Embryonic facial prominence (tissue), 1 donor: ENCODE measurements around the gene EFNA5.

Experiments
- DNase-seq: peaks from one replicate; pipeline ENCODE4 v3.0.0-alpha.2; 2016; ENCODE audit errors: extremely low spot score

Gene EFNA5

GRCh38 chr5:107603349-107603748 lies 67.4 kb downstream of the EFNA5 start:
- DNase-seq, result no peak

- no peak for DNase-seq
Measured at GRCh38 chr5:107602896-107603295, 67.8 kb downstream of the EFNA5 start.

- no peak for DNase-seq
Measured at GRCh38 chr5:107601076-107601475, 69.7 kb downstream of the EFNA5 start.

- DNase-seq, result no peak
Measured at GRCh38 chr5:107598958-107599357, 71.8 kb downstream of the EFNA5 start.

- no peak for DNase-seq
Measured at GRCh38 chr5:107597803-107598202, 72.9 kb downstream of the EFNA5 start.

GRCh38 chr5:107597247-107597646 lies 73.5 kb downstream of the EFNA5 start:
- DNase-seq, result no peak

GRCh38 chr5:107594253-107595045 lies 76.3 kb downstream of the EFNA5 start:
- no peak for DNase-seq

- DNase-seq, result no peak
Measured at GRCh38 chr5:107593009-107593408, 77.7 kb downstream of the EFNA5 start.

DNA sequence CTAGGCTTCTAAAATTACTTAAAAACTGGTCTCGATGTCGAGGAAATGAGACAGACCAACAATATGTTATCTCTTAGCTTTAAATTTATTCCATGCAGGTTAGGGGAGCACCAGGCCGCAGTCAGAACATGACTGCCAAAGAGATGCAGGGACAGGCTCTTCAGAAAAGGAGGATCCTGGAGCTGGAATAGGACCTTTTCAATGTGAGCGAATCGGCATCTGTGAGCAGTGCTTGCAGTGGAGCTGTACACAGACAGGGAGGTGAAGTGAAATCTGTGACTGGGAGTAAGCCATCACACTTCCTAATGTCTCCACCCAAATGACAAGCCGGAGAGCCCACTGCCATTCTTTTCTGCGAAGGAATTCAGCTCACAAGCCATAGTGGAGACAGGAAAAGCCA lies 78.2 kb downstream of the EFNA5 start:
- DNase-seq, result no peak

DNA sequence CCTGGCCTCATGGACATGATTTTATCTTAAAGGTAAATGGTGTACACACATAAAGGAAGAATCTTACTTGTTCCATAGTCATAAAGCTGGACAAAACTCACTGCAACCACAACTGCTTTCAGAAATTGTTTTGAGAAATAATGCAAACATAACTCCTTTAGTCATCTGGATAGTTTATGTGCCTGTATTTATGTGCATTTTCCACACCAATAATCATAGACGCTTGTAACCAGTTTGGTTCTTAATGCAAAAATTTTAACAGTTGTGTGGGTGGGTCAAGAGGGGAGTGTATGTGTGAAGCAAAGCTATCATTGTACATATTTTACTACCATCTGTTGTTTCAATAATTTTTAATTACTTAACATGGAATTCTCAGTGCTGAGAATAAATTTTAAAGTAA lies 80.1 kb downstream of the EFNA5 start:
- no peak for DNase-seq

GRCh38 chr5:107589520-107590193 lies 81.1 kb downstream of the EFNA5 start:
- no peak for DNase-seq

- DNase-seq, result no peak
Measured at GRCh38 chr5:107582625-107583024, 88.1 kb downstream of the EFNA5 start.

DNA sequence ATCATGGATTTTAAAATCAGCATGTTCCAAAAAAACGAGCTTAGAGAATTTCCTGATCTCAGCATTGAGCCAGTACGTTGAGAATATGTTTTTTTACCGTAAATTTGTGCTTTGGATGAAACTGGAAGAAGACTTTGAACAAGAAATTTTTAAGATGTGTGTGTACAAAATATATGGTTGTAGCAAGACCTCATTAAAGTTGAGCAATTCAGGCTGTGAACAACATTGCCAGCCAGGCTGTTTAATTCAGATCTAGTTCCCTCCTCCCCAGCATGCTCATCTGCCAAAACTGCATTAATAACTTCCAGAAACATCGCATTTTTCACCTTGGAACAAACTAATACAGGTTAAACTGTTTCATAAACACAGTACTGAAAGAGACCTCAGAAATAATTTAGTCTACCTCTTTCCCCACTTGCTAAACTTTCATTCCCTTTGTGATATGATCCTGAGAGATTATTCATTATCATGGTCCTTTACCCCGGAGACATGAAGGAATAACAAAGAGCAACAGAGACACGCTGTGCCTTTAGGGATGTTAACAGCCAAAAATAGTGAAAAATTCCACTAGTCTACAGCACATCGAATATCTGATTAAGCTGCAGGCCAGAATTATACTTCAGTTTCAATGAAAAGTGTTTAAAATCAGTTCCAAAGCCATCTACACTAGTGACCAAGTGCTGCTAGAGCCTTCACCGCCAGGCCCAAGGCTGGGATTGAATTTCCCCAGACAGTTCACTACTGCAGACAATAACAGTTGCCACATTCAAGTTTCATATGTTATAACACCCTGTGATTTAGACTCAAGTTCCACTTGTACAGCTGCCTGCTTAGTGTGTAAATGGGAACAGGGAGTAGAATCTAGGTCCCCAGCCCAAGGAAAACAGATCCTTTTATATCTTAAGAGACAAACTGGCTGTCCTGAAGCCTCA lies 89.6 kb downstream of the EFNA5 start:
- DNase-seq, result no peak

GRCh38 chr5:107578051-107578635 lies 92.6 kb downstream of the EFNA5 start:
- no peak for DNase-seq

- DNase-seq, result no peak
Measured at GRCh38 chr5:107577394-107577950, 93.3 kb downstream of the EFNA5 start.

- DNase-seq, result no peak
Measured at GRCh38 chr5:107576736-107577393, 93.9 kb downstream of the EFNA5 start.

- no peak for DNase-seq
Measured at GRCh38 chr5:107576155-107576554, 94.6 kb downstream of the EFNA5 start.

DNA sequence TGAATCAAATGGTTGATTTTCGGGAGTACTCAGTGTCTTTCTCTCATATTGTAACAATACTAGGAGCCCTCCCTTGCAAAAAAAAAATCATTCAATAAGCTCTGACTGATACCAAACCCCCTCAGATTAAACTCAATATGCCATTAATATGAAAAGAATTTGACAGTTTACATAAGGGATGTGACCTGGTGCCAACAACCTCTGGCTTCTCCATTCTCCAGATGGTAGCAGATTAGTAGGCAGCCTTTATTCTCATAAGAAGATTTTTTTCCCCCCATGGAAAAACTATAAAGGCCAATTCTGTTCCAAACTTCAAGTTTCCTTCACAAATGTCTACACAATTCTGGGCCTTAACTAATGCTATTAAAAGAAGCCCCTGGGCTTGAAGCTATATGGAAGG lies 96.5 kb downstream of the EFNA5 start:
- DNase-seq, result no peak

DNA sequence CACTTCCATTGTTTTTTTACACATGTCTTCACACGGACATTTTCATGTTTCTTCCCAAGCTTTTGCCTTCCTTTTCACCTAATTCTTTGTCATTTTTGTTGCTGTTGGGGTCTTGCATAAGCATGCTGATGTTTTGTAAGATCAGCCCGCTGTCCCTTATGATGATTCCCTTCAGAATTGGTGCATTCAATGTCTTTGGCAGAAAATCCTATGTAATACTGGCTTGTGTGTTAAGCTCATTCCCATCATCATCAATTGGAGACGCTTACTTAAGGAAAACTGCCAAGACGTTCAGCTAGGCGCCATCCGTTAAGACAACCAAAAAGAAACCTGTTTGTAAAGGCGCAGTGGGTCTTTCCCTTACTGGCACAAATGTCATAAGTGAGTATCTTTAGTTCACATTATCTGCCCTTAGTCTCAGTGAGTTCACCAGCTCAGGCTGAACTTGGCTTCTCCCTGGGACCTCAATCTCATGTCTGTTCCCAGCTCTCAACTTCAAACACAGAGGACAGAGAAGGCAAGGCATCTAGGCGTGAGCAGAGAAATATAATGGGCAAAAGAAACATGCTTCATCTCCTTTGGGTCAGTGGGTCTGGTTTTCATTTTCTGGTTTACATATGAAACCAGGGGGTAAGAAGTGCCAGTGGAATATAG lies 97.9 kb downstream of the EFNA5 start:
- DNase-seq, result no peak
